Keratinocyte (primary cell): ENCODE results near the gene DHDH. TPM values are rescaled to one million over a fixed set of nuclear protein-coding genes. Genes with fewer than 3 reads are reported as not detected.

Experiments used
- DNase-seq: peaks from one replicate; pipeline ENCODE4 v3.0.0-alpha.2; 2011; ENCODE audit warnings: low read depth, missing footprints, low spot score
- FAIRE-seq: peaks from 2 replicates; lab custom pipeline; 2011; peaks lifted over from hg19 to GRCh38; lab: Jason Lieb, UNC
- H2AFZ ChIP-seq: 2 replicates; pipeline ENCODE4 v1.6.0; 2012; ENCODE audit warnings: low read length, control low read depth, inconsistent platforms; ENCODE audit not compliant: control insufficient read depth
- H3K27ac ChIP-seq: 2 replicates; pipeline ENCODE4 v1.5.1; 2011; ENCODE audit warnings: low read length; ENCODE audit not compliant: control insufficient read depth, insufficient read depth
- H3K27me3 ChIP-seq: 3 replicates; pipeline ENCODE4 v1.6.0; 2011; ENCODE audit warnings: low read length; ENCODE audit not compliant: control insufficient read depth, insufficient read depth; ENCODE audit errors: extremely low read depth
- H3K36me3 ChIP-seq, 2 experiments: 2 replicates in 1 of 2; 3 replicates in 1 of 2; pipeline ENCODE4 v1.5.1; 2011; ENCODE audit warnings: low read length in 2 of 2, mild to moderate bottlenecking in 1 of 2; ENCODE audit not compliant: control insufficient read depth in 2 of 2, insufficient read depth in 2 of 2; ENCODE audit errors: extremely low read depth in 1 of 2
- H3K4me1 ChIP-seq: 3 replicates; pipeline ENCODE4 v1.5.1; 2011; ENCODE audit warnings: low read length; ENCODE audit not compliant: control insufficient read depth, insufficient read depth; ENCODE audit errors: extremely low read depth
- H3K4me2 ChIP-seq: 3 replicates; pipeline ENCODE4 v1.6.0; 2011; ENCODE audit warnings: low read depth, low read length; ENCODE audit not compliant: control insufficient read depth, insufficient read depth; ENCODE audit errors: extremely low read depth
- H3K4me3 ChIP-seq, 3 experiments: fragments of 200-600 bp in 1 of 3; sonication (generic) in 1 of 3; 2 replicates in 2 of 3; 3 replicates in 1 of 3; pipeline ENCODE4 v1.5.1; 2011 to 2016; ENCODE audit warnings: low read length in 3 of 3, mild to moderate bottlenecking in 3 of 3, control low read depth in 2 of 3, inconsistent platforms in 1 of 3, low read depth in 1 of 3, mixed read lengths in 1 of 3, mixed run types in 1 of 3, moderate library complexity in 1 of 3; ENCODE audit not compliant: control insufficient read depth in 2 of 3, insufficient read depth in 2 of 3; ENCODE audit errors: extremely low read depth in 1 of 3
- H3K79me2 ChIP-seq: 2 replicates; pipeline ENCODE4 v1.6.0; 2012; ENCODE audit warnings: low read length; ENCODE audit not compliant: control insufficient read depth, insufficient read depth
- H3K9ac ChIP-seq: 3 replicates; pipeline ENCODE4 v1.6.0; 2011; ENCODE audit warnings: low read length; ENCODE audit not compliant: control insufficient read depth, insufficient read depth; ENCODE audit errors: extremely low read depth
- H3K9me1 ChIP-seq: 3 replicates; pipeline ENCODE4 v1.6.0; 2011; ENCODE audit warnings: low read length; ENCODE audit not compliant: control insufficient read depth, insufficient read depth; ENCODE audit errors: extremely low read depth
- H3K9me3 ChIP-seq: 2 replicates; pipeline ENCODE4 v1.5.1; 2012; ENCODE audit warnings: low read depth, low read length; ENCODE audit not compliant: control insufficient read depth
- H4K20me1 ChIP-seq: 3 replicates; pipeline ENCODE4 v1.6.0; 2011; ENCODE audit warnings: low read length; ENCODE audit not compliant: control insufficient read depth, insufficient read depth; ENCODE audit errors: extremely low read depth
- EZH2 ChIP-seq: IDR thresholded peaks from one replicate; pipeline ENCODE4 v1.6.1; 2012; ENCODE audit warnings: inconsistent platforms, mild to moderate bottlenecking, low read length, moderate library complexity
- dilution Hi-C: fragments of 300-500 bp; cut with MboI; formaldehyde crosslinking; loops from one replicate; pipeline ENCODE4 v1.7.0; 2020; ENCODE audit warnings: low sequenced_read_pairs; ENCODE audit not compliant: extremely low pct_ligation_motif_present
- polyA plus RNA-seq, 5 experiments: library from polyadenylated mRNA; depleted of rRNA in 3 of 5; stranded (reverse) in 3 of 5; stranded (forward) in 1 of 5; unstranded in 1 of 5; fragments of >200 nt; gene quantifications; 1 replicate in 1 of 5; 2 replicates in 3 of 5; 3 replicates in 1 of 5; pipeline versions ENCODE4 v1.2.1 to v1.2.3, GENCODE V29; 2011 to 2012; ENCODE audit warnings: missing spikeins in 2 of 5, low read depth in 1 of 5, low replicate concordance in 1 of 5
- TF ChIP-seq, protein P1 (sequence below), 3 experiments: IDR thresholded peaks in 1 of 3; conservative IDR thresholded peaks in 1 of 3; optimal IDR thresholded peaks in 1 of 3; 2 replicates in 2 of 3; 3 replicates in 1 of 3; pipeline versions ENCODE3 to v1.5.1; 2011; ENCODE audit warnings: low read length in 3 of 3, mild to moderate bottlenecking in 3 of 3, moderate library complexity in 2 of 3, control low read depth in 1 of 3, inconsistent platforms in 1 of 3; ENCODE audit not compliant: insufficient read depth in 2 of 3; ENCODE audit errors: extremely low read depth in 1 of 3

The DHDH gene
- polyA plus RNA-seq, 1 donor (not counting 4 experiments of a cell fraction or from before 2014, with no cell fraction given): 0.45 TPM

- H3K4me3 ChIP-seq: peak within 1 kb of the TSS; percentile 48 to 91 (median 88)
- H2AFZ ChIP-seq: peak within 1 kb of the TSS; percentile 15
- H3K4me2 ChIP-seq: peak within 1 kb of the TSS; percentile 98
- peaks cover 7% of the 10 kb centered on the region for H3K79me2 ChIP-seq
- dilution Hi-C loops: no loop called here
- H3K9me3 ChIP-seq: no peaks in the 10 kb centered on the region
- peaks cover 4% of the 10 kb centered on the region for H3K9me1 ChIP-seq
- H3K27me3 ChIP-seq: no peaks in the 10 kb centered on the region
- H4K20me1 ChIP-seq: peaks cover 6% of the 10 kb centered on the region
- DNase-seq (no peak), FAIRE-seq (peak; percentile 29)
- peaks cover 11 to 20% of the 10 kb centered on the region in 2 experiments for H3K36me3 ChIP-seq
- H3K9ac ChIP-seq: peak within 1 kb of the TSS; percentile 86
- H3K4me1 ChIP-seq: peaks cover 32% of the 10 kb centered on the region
- TF ChIP-seq, protein P1, sequence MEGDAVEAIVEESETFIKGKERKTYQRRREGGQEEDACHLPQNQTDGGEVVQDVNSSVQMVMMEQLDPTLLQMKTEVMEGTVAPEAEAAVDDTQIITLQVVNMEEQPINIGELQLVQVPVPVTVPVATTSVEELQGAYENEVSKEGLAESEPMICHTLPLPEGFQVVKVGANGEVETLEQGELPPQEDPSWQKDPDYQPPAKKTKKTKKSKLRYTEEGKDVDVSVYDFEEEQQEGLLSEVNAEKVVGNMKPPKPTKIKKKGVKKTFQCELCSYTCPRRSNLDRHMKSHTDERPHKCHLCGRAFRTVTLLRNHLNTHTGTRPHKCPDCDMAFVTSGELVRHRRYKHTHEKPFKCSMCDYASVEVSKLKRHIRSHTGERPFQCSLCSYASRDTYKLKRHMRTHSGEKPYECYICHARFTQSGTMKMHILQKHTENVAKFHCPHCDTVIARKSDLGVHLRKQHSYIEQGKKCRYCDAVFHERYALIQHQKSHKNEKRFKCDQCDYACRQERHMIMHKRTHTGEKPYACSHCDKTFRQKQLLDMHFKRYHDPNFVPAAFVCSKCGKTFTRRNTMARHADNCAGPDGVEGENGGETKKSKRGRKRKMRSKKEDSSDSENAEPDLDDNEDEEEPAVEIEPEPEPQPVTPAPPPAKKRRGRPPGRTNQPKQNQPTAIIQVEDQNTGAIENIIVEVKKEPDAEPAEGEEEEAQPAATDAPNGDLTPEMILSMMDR (optimal IDR thresholded peaks at IDR 0.05 in 1 of 3, IDR thresholded peaks at IDR 0.05 in 1 of 3, conservative IDR thresholded peaks at IDR 0.05 in 1 of 3; ENCODE audit: extremely low read depth in 1 of 3, insufficient read depth in 2 of 3, low read length in 3 of 3): no peak
- no peak for TF ChIP-seq EZH2
- peak within 1 kb of the TSS; percentile 79 for H3K27ac ChIP-seq
Observed at GRCh38 chr19:48965040-48965805, 31.7 kb downstream of the DHDH start, which contains the start of gene FTL. Gene FTL (plus strand): TSS chr19:48965309. CDS start chr19:48965508, 199 bp downstream.

DNA sequence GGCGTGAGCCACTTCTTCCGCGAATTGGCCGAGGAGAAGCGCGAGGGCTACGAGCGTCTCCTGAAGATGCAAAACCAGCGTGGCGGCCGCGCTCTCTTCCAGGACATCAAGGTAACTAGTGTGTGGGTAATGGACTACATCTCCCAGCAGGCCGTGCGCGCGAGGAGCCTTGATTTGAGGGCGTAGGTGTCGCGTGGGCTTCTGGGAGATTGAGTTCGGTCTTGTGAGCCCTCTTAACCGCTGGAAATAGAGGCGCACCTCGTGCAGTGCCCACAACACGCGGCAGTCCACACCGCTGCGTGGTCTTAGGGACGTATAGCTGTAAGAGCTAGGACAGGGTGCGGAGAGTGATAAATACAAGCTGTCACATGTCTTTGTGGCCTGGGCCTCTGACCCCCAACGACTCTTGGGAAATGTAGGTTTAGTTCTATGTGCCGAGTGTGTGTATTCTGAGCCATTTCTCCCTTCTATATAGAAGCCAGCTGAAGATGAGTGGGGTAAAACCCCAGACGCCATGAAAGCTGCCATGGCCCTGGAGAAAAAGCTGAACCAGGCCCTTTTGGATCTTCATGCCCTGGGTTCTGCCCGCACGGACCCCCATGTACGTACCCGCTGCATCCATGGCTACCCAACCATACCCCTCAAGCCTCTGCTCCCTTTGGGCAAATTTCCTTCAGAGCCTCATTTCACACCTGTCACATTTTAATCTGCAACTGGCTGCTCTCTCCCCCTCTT, 32.5 kb downstream of the DHDH start:
- H4K20me1 ChIP-seq: peaks cover 6% of the 10 kb centered on the region
- H3K27ac ChIP-seq: peak overlapping the region; percentile 76
- peak overlapping the region; percentile 98 for H3K4me2 ChIP-seq
- no peak for DNase-seq
- H3K9me1 ChIP-seq: peaks cover 4% of the 10 kb centered on the region
- peak; percentile 64 for FAIRE-seq
- H3K36me3 ChIP-seq: peaks cover 18 to 24% of the 10 kb centered on the region in 2 experiments
- peaks cover 32% of the 10 kb centered on the region for H3K4me1 ChIP-seq
- dilution Hi-C loops: no loop called here
- no peaks in the 10 kb centered on the region for H3K27me3 ChIP-seq
- H3K9ac ChIP-seq: peak overlapping the region; percentile 86
- peak overlapping the region; percentile 15 for H2AFZ ChIP-seq
- H3K79me2 ChIP-seq: peaks cover 7% of the 10 kb centered on the region
- H3K9me3 ChIP-seq: no peaks in the 10 kb centered on the region
- TF ChIP-seq EZH2: no peak
- TF ChIP-seq, protein P1 (optimal IDR thresholded peaks at IDR 0.05 in 1 of 3, IDR thresholded peaks at IDR 0.05 in 1 of 3, conservative IDR thresholded peaks at IDR 0.05 in 1 of 3; ENCODE audit: extremely low read depth in 1 of 3, insufficient read depth in 2 of 3, low read length in 3 of 3): no peak
- peak overlapping the region; percentile 48 to 91 (median 88) for H3K4me3 ChIP-seq
